KMS-11 (cell line): ENCODE results near the gene PDXP.

ENCODE experiments used
- H2AFZ ChIP-seq: fragments of 200-600 bp; sonication (generic); 2 replicates; pipeline ENCODE4 v1.6.1; 2016; ENCODE audit warnings: antibody characterized with exemption, mixed run types, low read depth
- H3K27ac ChIP-seq: fragments of 200-600 bp; sonication (generic); 2 replicates; pipeline ENCODE4 v1.6.1; 2016; ENCODE audit warnings: mild to moderate bottlenecking, mixed run types
- H3K27me3 ChIP-seq: fragments of 200-600 bp; sonication (generic); 2 replicates; pipeline ENCODE4 v1.6.1; 2017; ENCODE audit warnings: mild to moderate bottlenecking, low read depth, mixed run types, moderate library complexity; ENCODE audit not compliant: insufficient read depth
- H3K36me3 ChIP-seq: fragments of 200-600 bp; sonication (generic); 2 replicates; pipeline ENCODE4 v1.6.1; 2017; ENCODE audit warnings: mild to moderate bottlenecking, mixed run types; ENCODE audit not compliant: insufficient read depth
- H3K4me1 ChIP-seq: fragments of 200-600 bp; sonication (generic); 2 replicates; pipeline ENCODE4 v1.6.1; 2016; ENCODE audit warnings: mild to moderate bottlenecking, low read depth, mixed run types; ENCODE audit not compliant: poor library complexity, severe bottlenecking
- H3K4me2 ChIP-seq: fragments of 200-600 bp; sonication (generic); 2 replicates; pipeline ENCODE4 v1.7.0; 2016; ENCODE audit warnings: mild to moderate bottlenecking, mixed run types
- H3K4me3 ChIP-seq: fragments of 200-600 bp; sonication (generic); IDR thresholded peaks from 2 replicates; pipeline ENCODE4 v1.6.1; 2017; ENCODE audit warnings: low read depth, low read length, mixed read lengths; ENCODE audit not compliant: insufficient read depth
- H3K79me2 ChIP-seq: fragments of 200-600 bp; sonication (generic); 2 replicates; pipeline ENCODE4 v1.6.1; 2016; ENCODE audit warnings: low read depth, mixed run types; ENCODE audit not compliant: insufficient read depth
- H3K9ac ChIP-seq: fragments of 200-600 bp; sonication (generic); 2 replicates; pipeline ENCODE4 v1.6.1; 2016; ENCODE audit warnings: mild to moderate bottlenecking, mixed run types
- H4K20me1 ChIP-seq: fragments of 200-600 bp; sonication (generic); 2 replicates; pipeline ENCODE4 v1.6.1; 2016; ENCODE audit warnings: mild to moderate bottlenecking, mixed run types; ENCODE audit not compliant: insufficient read depth
- CTCF ChIP-seq: fragments of 200-600 bp; sonication (generic); conservative IDR thresholded peaks from 2 replicates; pipeline ENCODE4 v1.6.1; 2017; ENCODE audit warnings: low read depth, mild to moderate bottlenecking, antibody characterized with exemption, low read length, moderate library complexity, mixed read lengths

The PDXP gene

GRCh38 chr22:37715760-37716159 lies 57.2 kb downstream of the PDXP start:
- no peak overlapping the region for H3K27ac ChIP-seq
- H3K9ac ChIP-seq: no peak overlapping the region
- no peaks in the 10 kb centered on the region for H4K20me1 ChIP-seq
- no peak for TF ChIP-seq CTCF
- H3K4me1 ChIP-seq: no peaks in the 10 kb centered on the region
- H3K36me3 ChIP-seq: no peaks in the 10 kb centered on the region
- H3K4me2 ChIP-seq: no peak overlapping the region
- no peak overlapping the region for H2AFZ ChIP-seq
- H3K27me3 ChIP-seq: no peaks in the 10 kb centered on the region
- no peaks in the 10 kb centered on the region for H3K79me2 ChIP-seq
- no peak overlapping the region for H3K4me3 ChIP-seq
